DMS153 treated with DMSO at 0.1 percent for 48 hours (cell line): ENCODE data around the gene KNOP1.

ENCODE experiments used
- DNase-seq: peaks from one replicate; lab custom pipeline; 2025; ENCODE audit not compliant: unreplicated experiment; lab: John Stamatoyannopoulos, UW

KNOP1 gene, protein sequence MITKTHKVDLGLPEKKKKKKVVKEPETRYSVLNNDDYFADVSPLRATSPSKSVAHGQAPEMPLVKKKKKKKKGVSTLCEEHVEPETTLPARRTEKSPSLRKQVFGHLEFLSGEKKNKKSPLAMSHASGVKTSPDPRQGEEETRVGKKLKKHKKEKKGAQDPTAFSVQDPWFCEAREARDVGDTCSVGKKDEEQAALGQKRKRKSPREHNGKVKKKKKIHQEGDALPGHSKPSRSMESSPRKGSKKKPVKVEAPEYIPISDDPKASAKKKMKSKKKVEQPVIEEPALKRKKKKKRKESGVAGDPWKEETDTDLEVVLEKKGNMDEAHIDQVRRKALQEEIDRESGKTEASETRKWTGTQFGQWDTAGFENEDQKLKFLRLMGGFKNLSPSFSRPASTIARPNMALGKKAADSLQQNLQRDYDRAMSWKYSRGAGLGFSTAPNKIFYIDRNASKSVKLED

DNA sequence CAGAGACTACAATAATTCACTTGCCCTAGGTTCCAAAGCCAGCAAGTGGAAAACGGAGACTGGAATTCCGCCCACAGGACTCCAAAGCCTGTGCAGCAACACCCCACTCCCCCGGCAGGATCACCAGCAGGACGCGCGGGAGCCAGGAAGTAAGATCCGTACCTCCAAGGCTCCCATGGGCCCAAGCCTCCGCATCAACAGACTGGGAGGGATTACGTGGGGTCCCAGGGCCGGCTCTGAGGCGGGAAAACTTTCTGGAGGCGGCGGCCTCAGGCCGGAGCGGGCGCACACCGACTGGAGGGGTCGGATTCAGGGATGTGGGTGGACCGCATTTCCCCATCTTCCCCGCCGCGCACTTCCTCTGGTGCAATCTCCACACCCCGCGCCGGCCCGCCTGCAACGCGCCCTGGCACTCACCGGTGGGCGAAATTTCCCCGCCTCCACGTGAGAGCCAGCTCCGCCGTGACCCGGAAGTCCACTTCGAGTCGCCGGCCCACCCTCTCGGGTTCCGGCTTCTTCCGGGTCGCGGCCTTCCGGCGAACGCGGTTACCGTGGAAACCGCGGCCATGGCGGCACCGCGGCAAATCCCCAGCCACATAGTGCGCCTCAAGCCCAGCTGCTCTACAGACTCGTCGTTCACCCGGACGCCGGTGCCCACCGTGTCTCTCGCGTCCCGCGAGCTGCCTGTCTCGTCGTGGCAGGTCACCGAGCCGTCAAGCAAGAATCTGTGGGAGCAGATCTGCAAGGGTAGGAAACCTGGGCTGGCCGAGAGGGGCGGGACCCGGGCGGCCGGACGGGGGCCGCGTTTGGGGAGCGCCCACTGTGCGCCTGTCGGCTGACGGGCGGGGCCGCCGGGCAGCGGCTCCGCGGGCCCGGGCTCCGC lies at the start of gene KNOP1, which contains the start of gene IQCK:
Gene KNOP1, minus strand, starts transcription at position 487 of the 883 bp plus-strand sequence. CDS start 3,192 bp downstream, outside the sequence.
Gene IQCK, plus strand, starts transcription at position 531 of the 883 bp plus-strand sequence. Its CDS starts 36 bp downstream, at position 567.
- peak; percentile 43 for DNase-seq

DNA sequence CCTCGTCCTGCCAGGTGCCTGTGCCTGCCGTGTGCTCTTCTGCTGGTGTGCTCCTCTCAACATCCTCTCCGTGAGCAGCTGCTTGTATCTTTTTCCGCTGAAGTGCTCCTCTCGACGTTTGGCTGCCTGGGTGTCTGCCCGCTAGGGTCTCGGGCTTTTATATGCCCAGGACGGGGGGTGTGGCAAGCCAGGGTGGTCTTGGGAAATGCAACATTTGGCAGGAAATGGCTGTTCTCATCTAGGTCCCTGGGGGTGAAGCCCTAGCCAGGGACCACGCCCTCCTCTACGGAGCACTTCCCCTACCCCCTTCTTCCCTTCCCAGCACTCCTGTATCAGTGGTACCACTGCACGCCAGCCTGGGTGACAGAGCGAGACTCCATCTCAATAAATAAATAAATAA lies 49.5 kb upstream of the KNOP1 start:
- DNase-seq = no peak

- no peak for DNase-seq
Measured at GRCh38 chr16:19766988-19767387, 49.0 kb upstream of the KNOP1 start.

GRCh38 chr16:19766554-19766884 lies 48.5 kb upstream of the KNOP1 start:
- no peak for DNase-seq

GRCh38 chr16:19765860-19766553 lies 48.0 kb upstream of the KNOP1 start:
- no peak for DNase-seq

GRCh38 chr16:19760356-19761060 lies 42.5 kb upstream of the KNOP1 start:
- no peak for DNase-seq

GRCh38 chr16:19757762-19758595 lies 40.0 kb upstream of the KNOP1 start:
- DNase-seq = no peak

- no peak for DNase-seq
Measured at GRCh38 chr16:19757026-19757425, 39.0 kb upstream of the KNOP1 start.

GRCh38 chr16:19755268-19755667 lies 37.2 kb upstream of the KNOP1 start:
- DNase-seq = no peak

DNA sequence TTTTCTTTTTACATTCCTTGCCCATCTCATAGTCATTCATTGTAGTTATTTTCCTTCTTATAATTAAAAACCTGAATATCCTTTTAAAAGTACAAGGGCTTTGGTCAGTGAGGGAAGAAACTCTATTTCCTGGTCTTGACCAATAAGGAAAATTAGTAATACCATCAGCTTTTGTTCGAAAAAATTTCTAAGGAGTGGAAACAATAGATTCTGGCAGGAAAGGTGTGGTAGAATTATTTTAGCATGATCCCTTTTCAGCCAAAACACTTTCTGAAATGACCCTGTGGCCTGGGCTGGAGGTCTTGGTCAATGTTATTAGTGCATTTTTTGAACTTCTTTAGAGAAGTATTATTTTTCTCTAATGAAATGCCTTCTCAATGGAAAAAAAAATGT lies 36.6 kb upstream of the KNOP1 start:
- DNase-seq = no peak

GRCh38 chr16:19753815-19754643 lies 36.0 kb upstream of the KNOP1 start:
- DNase-seq = no peak

GRCh38 chr16:19751478-19752385 lies 33.7 kb upstream of the KNOP1 start:
- DNase-seq = no peak

DNA sequence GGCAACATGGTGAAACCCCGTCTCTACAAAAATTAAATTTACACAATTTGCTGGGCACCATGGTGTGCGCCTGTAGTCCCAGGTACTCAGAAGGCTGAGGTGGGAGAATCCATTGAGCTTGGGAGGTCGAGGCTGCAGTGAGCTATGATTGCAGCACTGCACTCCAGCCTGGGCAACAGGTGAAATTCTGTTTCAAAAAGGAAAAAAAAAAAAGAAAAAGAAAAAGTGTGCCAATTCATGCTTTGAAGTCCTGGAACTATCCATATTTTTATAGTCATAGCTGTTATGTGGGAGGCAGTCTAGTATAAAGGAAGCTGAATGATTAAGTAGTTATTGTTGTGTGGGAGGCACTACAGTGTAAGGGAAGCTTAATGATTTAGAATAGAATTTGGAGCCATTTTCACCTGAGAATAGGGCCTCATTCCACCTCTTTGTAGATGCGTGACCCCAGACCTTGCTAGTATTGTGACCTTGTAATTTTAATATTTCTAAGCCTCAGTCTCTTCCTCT lies 31.6 kb upstream of the KNOP1 start:
- no peak for DNase-seq

DNA sequence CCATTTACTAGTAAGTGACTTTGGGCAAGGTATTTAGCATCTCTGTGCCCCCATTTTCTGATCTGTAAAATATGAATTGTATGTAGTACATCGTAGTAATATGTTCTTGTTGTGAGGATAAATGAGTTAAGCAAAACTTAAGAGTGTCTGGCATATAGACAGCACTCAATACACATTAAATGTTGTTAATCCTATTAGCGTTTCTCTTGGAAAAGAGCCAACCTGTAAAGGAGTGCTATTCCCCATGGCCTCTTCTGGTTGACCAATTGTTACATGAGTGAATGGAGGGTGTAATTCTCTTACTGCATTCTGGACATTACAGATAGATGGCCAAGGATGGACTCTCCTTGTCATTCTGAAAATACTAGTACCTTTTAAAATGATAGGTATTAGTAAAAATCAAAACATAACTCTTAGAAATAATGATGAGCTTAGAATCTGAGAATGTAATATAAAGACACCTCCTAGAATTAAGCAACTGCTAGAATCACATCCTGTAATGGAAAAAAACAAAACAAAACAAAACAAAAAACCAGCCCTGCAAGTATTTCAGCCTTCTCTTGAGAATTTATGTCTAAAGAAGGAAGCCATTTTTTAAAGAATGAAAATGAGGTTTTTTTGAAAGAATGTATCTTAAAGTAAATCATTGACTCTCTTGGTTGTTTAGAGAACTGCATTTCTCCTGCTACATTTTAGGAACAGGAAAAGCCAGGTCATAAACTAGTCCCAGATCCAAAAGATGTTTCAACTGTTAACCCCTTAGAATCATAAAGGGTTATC lies 30.6 kb upstream of the KNOP1 start:
- DNase-seq = no peak

DNA sequence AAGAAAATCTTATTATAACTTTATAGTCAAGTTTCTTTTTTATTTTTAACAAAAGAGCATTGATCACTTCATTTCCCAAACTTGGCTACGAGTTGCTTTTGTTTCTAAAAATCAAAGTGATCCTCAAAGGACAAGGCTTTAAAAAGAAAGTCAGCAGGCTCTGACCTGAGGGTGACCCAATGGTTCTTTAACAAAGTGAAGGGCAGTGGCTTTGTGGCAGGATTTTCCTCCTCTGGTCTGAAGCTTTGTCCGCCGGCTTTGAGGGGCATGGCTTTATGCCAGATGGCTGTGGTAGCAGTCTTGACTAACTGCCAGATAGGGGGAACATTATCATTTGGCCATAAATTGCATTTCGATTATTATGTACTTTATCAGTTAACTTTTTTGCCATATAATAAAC lies 28.5 kb upstream of the KNOP1 start:
- no peak for DNase-seq

DNA sequence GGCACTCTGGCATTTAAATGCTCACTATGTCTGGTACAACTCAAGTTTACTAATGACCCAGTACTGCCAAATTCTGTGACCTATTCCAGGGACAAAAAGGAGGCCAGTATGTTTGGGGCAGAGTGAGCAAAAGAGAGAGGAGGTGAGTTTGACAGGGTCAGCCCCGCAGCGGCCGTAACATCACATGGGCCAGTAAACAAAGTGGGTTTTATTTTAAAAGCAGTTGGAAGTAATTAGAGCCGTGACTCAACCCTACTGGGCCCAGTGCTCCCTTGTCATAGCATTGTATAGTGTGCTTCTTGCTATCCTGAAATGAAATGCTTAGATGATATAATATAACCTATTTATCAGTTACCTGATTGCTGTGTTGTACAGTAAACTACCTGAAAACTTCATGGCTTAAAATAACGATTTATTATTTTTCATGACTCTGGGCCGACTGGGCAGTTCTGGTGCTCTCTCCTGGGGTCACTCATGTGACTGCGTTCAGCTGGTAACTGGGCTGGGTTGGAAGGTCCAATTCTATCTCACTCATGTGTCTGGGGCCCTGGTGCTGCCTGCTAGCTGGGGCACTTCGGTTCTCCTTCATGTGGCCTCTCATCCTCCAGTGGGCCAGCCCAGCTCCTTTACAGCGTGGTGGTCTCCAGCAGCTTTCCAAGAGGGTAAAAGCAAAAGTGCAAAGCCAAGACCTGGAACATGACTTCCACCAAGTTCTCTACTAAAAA lies 27.4 kb upstream of the KNOP1 start:
- DNase-seq = no peak
